HG03108 (cell line): ENCODE measurements around the gene C5orf24.
"Not testable (repeated sequence)": the region's sequence is repeated elsewhere in the genome, so short reads cannot be mapped to it uniquely, and the experiment has no call there.

Experiments used
- ATAC-seq: cut with Tn5 transposase; IDR thresholded peaks from one replicate; pipeline ENCODE4 v1.9.1; 2021; ENCODE audit warnings: moderate library complexity; ENCODE audit not compliant: unreplicated experiment

The C5orf24 gene

GRCh38 chr5:134845852-134846640 is at the start of gene C5orf24:
Gene C5orf24, plus strand, starts transcription at chr5:134845968. Its CDS starts 8,933 bp downstream, at chr5:134854901.
- peak; percentile 93 for ATAC-seq

DNA sequence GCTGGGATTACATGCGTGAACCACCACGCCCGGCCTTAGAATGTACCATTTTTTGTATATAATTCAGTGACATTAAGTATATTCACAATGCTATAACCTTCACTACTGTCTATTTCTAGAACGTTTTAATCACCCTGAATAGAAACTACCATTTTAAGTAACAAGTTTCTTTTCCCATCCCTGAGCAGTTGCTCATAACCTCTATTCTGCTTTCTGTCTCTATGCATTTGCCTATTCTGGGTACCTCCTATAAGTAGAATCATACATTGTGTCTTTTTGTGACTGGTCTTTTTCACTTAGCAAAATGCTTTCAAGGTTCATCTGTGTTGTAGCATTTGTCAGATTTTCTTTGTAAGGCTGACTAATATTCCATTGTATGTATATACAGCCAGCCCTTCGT is 47.3 kb upstream of the C5orf24 start:
- ATAC-seq, result no peak

DNA sequence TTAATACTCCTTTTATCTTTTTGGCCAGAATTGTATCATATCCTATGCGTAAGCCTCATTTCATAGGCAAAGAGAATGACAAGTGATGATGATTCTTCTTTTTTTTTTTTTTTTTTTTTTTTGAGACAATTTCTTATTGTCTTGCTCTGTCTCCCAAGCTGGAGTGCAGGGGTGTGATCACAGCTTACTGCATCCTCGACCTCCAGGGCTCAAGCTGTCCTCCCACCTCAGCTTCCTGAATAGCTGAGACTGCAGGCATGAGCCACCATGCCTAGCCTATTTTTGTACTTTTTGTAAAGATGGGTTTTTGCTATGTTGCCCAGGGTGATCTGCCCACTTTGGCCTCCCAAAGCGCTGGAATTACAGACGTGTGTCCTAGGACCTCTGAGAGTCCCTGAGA is 41.9 kb upstream of the C5orf24 start:
- ATAC-seq, result no peak

- no peak for ATAC-seq
Measured at GRCh38 chr5:134813407-134813806, 32.4 kb upstream of the C5orf24 start.

GRCh38 chr5:134813827-134814226 is 31.9 kb upstream of the C5orf24 start:
- no peak for ATAC-seq

GRCh38 chr5:134817006-134817405 is 28.8 kb upstream of the C5orf24 start:
- ATAC-seq, result no peak

DNA sequence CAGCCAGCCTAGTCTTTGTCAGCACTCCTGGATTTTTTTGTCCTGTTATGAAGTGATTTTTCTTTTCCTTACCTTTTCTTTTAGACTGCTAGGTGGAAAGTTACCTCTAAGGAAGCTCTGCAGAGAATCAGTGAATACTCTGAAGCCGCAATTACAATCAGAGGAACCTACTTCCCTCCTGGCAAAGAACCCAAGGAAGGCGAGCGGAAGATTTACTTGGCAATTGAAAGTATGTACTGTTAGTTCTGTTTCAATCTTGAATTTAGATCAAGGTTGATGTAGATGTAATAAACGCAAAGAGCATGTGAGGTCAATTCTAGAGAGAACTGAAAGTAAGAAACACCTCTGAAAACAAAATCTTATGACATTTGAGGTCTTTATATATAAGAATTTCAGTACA is 27.0 kb upstream of the C5orf24 start:
- ATAC-seq, result no peak

GRCh38 chr5:134819407-134819963 is 26.3 kb upstream of the C5orf24 start:
- no peak for ATAC-seq

- ATAC-seq, result no peak
Measured at GRCh38 chr5:134821841-134822240, 23.9 kb upstream of the C5orf24 start.

- no peak for ATAC-seq
Measured at GRCh38 chr5:134824681-134825080, 21.1 kb upstream of the C5orf24 start.

GRCh38 chr5:134825212-134825611 is 20.6 kb upstream of the C5orf24 start:
- no peak for ATAC-seq

GRCh38 chr5:134833340-134834032 is 12.3 kb upstream of the C5orf24 start:
- ATAC-seq, result no peak

DNA sequence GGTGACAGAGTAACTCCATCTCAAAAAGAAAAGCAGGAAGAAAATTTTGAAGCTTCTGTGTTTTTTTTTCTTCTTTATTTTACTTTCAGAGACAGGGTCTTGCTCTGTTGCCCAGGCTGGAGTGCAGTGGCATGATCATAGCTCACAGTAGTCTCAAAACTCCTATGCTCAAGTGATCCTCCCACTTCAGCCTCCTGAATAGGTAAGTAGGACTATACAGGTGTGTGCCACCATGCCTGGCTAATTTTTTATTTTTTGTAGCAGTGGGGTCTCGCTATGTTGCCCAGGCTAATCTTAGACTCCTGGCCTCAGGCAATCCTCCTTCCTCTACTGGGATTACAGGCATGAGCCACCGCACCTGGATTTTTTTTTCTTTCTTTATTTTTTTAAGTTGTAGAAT is 10.1 kb upstream of the C5orf24 start:
- ATAC-seq, result no peak

GRCh38 chr5:134837530-134838181 is 8.1 kb upstream of the C5orf24 start:
- no peak for ATAC-seq

GRCh38 chr5:134838361-134838760 is 7.4 kb upstream of the C5orf24 start:
- ATAC-seq, result not testable (repeated sequence)

- no peak for ATAC-seq
Measured at GRCh38 chr5:134840811-134841210, 5.0 kb upstream of the C5orf24 start.

DNA sequence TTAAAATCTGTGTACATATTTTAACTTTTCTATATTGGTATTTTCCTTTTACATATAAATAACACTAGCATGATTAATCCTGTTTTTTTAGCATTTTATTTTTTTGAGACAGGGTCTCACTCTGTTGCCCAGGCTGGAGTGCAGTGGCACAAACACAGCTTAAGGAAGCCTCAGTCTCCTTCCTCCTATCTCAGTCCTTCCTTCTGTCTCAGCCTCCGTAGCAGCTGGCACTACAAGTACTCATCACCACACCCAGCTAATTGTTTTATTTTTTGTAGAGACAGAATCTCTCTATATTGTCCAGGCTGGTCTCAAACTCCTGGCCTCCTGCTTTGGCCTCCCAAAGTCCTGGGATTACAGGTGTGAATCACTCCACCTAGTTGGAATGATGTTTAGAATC is 1.5 kb upstream of the C5orf24 start:
- ATAC-seq, result no peak

DNA sequence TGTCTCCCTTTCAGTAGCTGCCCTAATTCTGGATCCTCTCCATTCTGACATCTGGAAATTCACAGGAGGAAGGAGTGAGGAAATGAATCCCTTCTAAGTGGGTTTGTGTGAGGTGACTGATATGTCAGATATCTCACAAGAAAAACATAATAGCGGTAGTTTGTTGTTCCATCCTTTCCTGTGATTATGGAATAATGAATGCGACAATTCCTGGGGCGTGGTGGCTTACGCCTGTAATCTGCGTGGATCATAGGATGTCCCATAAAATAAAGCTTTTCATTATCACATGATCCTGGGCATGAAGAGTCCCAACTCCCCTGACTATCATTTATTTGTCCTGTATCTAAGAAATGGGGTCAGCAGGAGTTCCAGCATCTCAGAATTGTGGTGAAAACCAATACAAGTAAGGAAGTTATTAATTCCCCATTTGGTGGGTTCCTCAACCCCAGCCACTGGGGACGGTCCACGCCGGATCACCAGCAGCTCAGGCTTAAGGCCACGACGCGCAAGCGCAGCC is 375 bp upstream of the C5orf24 start:
- ATAC-seq, result no peak

- no peak for ATAC-seq
Measured at GRCh38 chr5:134846641-134846960, 833 bp downstream of the C5orf24 start.

GRCh38 chr5:134849434-134849933 is 3.7 kb downstream of the C5orf24 start:
- not testable (repeated sequence) for ATAC-seq

- no peak for ATAC-seq
Measured at GRCh38 chr5:134851307-134851923, 5.6 kb downstream of the C5orf24 start.
